GDM1 (cell line): ENCODE results near the gene RUNX1.
A peak's percentile ranks its signal among the peaks of the same experiment; 100 is the strongest.

Source experiments
- DNase-seq: peaks from one replicate; lab custom pipeline; 2025; lab: John Stamatoyannopoulos, UW

The RUNX1 gene

DNA sequence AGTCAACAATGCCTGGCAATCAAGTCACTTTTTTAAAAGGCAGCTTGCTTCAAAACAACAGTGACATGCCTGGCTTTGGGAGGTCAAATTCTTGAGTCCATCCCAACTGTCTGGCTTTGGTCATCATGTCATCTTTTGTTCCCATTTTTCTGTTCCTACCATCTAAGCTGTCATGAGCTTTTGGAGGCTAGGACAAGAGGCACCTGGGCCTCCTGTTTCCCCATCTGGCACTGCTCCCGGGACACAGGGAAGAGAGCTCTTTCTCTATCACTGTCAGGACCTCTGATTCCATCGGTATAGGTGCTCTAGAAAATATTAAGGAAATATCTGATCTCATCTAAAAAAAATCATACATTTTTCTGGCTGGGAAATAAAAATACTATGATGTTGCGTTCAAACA lies 224.0 kb downstream of the RUNX1 start:
- DNase-seq, result no peak

DNA sequence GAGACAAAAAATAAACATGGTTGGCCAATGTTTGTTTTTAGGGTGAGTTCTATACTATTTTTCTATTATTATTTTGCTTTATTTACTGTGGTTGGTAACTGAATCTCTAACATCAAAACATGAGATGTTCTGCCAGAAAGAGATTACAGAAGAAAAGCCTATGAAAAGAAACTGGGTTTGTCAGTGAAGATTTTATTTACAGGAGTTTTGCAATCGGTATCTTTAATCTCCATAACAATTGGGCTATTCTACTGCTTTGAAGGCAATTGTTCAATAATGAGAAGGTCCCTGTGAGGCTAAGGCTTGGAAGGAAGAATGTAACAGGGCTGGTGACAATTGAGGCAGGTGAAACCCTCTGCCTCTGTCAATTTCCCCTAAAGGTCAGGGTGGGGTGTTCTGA lies 224.8 kb downstream of the RUNX1 start:
- DNase-seq, result no peak

DNA sequence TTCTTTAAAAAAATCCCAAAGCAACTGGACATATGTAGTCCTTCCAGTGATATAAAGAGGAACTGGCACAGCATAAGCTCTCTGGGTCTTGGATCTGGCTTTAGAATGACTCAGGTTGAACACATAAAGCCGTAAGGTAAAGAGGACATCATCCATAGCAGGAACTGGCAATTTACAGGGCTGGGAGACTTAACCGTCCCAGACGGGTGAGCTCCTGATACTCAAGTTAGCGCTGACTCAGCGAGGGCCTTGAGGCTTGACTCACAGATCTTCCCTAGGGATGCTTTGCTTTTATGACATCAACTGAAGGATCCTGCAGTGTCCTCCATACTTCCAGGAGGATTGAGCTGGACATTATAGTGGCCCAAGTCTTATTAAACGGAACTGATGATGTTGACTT lies 226.2 kb downstream of the RUNX1 start:
- no peak for DNase-seq

DNA sequence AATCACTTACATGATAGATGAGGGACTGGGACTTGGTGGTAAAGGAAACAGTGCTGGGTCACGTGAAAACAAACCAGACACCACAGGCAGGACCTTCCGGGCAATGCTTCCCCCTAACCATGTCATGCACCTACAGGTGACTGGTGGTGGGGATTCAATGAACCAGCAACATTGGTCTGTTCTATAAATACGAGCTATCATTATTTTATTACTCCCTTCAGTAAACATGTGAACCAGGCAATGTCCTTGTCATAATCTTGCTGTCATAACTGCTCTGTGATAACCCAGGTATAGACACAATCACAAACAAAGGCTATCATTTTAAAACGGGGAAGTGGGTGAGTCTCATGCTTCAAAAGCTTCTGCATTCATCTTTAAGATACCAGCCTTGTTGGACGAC lies 226.9 kb downstream of the RUNX1 start:
- DNase-seq, result no peak

DNA sequence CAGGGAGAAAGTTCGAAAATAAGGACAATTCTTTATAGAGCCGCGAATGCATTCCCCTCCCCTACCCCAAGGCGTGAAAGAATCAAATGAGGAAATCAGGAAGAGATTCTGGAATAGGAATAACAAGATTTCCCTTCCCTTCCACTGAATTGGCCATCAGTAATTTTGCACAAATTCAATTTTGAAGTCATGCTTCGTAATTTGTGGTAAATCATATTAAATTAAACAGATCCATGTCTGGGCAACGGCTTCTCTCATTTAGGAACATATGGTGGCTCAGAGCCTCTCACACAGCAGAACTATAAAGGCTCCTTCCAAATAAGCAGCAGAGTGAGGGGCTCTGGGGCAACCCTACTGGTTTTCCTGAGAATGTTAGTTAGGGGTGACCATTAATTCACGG lies 227.4 kb downstream of the RUNX1 start:
- no peak for DNase-seq

DNA sequence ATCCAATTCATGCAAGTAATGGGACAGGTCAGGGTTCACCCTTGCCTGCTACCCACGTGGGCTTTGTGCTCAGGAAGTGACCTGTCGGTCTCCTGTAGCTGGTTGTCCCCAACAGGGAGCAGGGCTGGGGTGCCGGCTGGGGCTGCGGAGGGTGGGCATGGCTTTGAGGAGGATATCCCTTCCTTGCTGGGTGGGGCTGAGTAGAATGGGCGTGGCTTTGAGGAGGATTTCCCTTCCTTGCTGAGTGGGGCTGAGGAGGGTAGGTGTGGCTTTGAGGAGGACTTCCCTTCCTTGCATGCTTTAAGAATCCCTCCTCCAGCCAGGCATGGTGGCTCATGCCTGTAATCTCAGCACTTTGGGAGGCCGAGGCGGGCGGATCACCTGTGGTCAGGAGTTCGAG lies 229.1 kb downstream of the RUNX1 start:
- peak; percentile 16 for DNase-seq

DNA sequence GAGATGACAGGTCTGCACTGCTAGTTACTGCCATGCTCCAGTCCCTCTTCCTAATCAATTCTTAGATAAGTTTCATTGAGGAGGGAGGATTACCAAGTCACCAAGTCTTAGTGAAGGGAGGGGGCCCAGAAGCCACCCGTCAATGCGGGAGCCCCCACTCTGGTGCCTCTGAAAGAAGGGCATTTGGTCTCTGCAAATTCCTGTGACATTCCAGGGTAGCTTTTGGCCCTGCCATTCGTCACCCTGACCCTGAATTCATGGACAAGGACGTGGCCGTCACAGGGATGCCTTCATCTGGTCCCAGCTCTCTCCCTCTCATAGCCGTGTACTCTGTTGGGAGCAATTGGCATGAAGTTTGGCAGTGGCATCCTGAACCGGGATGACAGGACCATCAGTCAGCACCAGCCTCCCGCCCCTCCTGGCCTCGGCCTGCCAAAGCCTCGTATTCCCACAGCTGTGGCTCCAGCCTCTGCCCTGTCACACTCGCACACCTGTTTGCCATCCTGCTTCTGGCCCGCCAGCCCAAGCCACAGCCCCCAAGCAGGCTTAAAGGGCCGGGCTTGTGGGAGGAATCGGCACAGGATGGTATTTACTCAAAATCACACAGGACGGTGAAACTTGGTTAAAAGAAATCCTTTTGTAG lies 229.6 kb downstream of the RUNX1 start:
- no peak for DNase-seq

DNA sequence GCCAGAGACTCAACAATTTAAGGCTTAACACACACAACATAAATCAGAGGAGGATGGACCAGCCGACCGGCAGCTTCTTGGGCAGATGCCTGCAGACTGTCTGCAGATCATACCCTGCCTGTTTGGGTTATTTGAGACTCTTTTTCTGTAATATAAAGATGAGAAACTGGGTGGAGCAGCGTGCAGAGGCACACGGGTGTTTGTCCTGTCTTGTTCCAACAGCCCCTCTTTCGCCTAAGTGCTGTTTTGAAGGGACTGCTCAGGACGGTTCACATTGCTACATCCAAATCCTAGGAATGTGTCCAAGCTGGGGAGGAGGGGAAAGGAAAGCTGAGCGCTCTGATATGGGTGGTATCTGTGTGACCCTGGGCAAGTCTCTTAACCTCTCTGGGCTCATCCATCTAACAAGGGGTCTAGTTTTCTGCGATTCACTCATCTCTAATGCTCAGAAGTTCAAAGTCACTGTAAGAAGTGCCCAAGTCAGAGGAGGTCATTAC lies 230.4 kb downstream of the RUNX1 start:
- DNase-seq, result no peak

DNA sequence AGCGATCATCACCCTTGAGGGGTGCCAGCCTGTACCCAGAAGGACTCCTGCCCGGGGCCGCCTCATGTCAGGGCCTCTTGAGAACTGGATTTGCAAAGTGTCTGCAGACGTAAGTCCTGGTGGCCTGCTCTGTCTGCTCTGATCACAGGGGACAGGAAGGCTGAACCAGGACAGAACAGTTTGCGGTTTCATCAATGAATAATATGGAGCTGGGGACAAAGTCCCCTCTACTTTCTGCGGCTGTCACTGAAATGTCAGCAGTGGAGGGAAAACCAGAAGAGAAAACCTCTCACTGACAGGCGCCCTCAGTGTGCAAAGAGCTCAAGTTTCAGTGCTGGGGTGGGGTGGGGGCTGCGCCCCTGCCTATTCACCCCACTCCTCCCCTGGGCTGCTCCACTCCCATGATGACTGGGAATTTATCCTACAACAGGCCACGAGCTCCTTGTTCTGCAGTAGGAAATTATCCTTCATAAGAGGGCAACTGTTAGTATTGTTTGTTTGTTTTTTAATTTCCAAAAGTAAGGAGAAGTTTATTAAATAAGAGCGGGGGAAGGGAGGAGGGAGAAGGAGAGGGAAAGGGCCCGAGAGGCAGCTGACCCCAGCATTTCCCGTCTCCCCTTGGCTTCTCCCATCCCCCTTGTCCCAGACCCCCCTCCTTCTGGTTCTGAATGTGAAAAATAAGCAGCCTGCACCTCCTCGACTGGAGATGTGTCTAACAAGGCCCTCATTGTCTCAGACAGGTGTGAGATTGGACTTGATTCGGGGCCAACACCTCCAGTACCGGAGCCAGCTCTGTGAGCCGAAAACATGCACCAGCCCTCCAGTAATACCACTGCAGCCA lies 231.1 kb downstream of the RUNX1 start:
- DNase-seq, result no peak

DNA sequence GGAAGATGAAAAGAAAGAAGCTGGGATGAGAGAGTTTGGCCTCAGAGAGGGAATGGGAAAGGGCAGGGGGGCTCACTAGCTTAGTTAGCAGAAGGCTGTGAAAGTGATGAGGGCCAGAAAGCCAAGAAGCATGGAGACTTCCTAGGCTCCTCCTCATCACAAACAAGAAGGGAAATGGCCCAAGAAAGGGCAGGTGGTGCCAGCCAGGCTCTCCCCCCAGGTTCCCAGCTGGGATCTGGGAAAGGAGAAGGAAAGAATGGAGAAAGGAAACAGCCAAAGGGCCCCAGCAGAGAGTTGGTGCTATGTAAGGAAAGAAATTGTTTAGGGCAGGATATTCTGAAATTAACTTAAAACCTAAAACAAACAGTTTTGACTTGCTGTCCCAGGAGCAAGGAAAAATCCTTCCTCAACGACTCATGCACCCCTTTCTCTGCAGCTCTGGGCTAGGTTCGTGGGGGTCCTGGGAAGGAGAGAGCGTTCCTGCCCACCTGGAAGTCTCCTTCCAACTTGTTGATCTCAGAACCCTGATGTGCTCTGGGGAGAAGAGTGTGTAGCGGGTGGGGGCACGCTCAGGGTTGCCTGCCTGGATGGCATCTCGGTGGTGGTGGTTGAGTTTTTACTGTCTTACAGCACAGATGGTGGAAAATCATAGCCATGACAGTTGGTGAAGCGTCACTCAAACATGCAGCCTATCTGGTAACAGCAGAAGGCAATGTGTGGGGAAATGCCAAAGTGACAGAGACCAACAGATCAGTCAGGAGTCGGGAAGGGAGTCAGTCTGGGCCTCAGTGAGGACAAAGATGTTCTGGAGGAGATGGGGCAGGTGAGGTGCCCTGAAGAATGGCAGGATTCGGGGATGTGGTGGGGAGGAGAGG lies 233.0 kb downstream of the RUNX1 start:
- DNase-seq, result no peak

DNA sequence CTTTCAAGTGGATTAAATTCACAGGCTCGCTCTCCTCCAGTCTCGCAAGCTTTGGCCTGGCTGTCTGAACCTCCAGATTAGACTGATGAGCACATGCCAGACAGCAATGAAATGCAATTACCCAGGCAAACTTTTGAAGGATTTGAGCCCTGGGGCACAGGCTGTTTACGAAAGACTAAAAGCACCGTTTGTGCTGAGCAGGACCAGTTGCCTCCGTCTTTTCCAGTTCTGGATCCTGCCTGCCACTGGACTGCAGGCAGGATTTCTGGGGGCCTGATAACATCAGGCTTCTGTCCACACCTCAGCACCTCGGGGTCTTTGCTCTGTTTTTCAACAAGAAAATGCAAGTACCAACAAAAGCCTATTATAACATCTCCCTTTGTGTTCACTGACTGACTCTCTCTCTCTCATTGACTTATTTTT lies 234.6 kb downstream of the RUNX1 start:
- no peak for DNase-seq

DNA sequence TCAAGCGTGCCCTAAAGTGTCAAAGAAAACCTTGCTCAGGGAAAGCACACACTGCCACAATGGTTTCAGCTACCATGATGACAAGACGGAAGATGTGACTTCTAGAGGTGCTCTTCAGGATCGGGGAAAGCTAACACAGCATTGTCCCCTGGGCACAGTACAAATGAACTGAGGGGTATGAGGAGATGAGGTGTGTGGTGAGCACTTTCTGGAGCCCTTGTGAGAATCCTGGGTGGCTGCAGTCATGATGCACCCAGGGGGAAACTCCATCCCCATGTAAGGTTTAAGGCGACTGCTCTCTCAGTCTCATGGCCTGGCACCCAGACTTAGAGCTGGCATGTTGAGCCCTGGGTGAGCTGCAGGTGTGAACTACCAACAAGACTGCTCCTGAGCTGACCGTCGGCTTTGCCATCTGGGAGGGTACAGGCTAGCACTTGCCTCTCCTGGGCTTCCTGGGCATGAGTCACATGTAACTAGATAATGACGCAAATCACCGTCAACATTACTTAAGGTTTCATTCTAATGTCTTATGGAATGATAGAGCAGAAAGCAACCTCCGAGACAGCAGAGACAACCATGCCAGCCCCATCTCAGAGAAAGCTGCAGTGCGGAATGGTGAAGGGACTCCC lies 235.7 kb downstream of the RUNX1 start:
- DNase-seq, result no peak

DNA sequence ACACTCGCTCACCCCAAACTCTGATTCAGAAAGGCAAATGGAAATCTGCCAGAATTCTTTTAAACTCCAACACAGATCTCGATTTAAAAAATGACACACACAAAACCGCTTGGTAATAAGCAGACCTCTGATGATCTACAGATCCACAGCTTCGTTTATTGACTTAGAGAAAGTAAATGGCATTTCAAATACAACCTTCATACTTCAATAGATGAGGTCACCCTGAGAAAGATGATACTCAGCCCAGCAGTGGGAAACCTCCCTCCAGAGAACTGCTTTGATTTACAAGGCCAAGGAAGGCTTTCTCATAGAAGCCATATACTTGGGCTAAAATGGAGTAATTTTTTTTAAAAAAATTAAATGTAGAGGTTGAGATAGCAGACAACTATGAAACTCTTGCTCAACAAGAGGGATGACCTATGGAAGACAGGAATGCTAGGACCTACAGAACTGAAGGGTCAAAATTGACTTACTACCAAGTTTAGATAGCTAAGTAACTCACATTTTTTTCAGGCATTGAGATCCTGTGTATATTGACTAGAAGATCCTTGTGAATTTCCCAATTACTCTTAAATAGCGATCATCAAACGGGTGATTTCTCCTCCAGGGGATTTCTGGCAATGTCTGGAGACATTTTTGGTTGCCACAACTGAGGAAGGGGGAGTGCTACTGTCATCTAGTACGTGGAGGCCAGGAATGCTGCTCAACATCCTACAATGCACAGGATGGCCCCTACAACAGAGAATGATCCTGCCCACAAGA lies 236.4 kb downstream of the RUNX1 start:
- DNase-seq, result no peak

DNA sequence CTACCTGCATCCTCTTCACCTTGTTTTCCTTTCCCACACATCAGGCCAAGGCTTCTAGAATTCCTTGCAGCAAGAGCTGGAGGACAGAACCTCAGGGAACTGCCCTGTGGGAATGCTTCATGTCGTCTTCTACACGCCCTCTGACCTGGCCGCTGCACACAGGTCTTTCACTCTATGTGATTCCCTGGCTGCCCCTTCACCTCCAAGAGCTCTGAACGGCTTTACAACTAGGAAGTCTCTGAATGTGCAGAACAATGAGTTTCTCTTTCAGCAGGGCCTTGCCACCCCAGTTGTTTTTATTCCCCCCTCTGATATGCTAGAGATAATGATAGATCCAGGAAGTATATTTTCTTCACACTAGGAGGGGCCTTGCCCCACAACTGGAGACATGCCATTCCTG lies 237.7 kb downstream of the RUNX1 start:
- DNase-seq, result no peak

DNA sequence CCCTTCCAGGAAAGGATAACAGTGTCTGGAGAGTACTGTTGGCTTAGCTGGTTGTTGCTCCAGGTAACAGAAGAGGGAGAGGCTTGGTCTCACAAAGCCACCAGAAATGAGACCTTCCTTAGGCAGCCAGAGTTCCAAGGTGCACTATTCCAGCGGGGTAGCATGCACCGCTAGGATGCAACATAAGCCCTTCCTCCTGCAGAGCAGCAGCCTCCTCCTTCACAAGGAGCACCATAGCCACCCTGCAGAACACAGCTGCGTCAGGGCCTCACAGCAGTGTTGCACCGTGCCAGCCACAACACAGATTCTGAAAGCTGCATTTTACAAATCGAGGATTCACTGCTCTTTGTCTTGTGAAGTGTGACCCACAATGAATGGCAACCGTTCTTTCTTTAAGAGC lies 238.3 kb downstream of the RUNX1 start:
- no peak for DNase-seq

DNA sequence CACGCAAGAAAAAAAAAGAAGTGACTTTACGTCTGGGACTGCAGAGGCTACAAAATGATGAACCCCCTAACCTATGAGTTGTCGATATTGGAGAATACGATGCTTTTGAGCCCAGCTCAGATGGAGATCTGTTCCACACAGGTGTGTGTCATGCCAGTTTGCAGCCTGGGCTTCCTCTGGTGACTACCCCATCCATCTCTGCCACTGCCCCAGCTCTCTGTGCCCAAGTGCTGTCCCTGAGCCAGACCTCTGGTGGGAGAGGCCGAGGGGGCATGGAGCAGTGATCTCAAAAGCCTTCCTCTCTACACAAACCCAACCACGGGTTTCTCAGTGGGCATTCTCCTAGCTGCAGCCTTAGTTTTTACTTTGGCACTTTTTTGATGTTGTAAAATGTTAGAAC lies 239.3 kb downstream of the RUNX1 start:
- no peak for DNase-seq

DNA sequence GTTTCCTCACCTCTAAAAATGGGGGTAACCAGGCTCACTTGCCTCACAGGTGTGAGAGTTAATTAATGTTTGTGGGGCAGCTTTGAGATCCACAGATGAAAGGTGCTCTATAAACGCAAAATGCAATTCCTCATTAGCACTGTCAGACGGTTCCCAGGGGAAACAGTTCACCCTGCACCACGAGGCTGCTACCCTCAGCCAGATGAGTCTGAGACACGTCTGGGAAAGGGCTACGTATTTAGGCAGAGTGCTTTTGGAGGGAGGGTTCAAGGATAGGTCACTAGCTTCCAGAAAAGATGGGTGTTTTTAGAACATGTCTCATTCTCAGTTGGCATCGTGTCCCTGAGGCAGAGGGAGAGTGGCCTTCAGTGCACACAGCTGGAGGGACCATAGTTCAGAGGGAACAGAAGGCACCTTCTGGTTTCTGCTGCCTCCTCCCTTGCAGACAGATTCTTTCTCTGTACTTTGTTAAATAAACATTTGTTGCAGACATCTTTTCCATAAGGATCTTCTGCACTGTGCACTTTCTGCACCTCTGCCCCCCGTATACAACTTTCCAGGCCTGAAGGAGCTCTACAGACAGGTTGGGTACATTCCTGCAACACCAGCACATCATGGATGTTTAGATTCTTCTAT lies 240.4 kb downstream of the RUNX1 start:
- peak; percentile 15 for DNase-seq

DNA sequence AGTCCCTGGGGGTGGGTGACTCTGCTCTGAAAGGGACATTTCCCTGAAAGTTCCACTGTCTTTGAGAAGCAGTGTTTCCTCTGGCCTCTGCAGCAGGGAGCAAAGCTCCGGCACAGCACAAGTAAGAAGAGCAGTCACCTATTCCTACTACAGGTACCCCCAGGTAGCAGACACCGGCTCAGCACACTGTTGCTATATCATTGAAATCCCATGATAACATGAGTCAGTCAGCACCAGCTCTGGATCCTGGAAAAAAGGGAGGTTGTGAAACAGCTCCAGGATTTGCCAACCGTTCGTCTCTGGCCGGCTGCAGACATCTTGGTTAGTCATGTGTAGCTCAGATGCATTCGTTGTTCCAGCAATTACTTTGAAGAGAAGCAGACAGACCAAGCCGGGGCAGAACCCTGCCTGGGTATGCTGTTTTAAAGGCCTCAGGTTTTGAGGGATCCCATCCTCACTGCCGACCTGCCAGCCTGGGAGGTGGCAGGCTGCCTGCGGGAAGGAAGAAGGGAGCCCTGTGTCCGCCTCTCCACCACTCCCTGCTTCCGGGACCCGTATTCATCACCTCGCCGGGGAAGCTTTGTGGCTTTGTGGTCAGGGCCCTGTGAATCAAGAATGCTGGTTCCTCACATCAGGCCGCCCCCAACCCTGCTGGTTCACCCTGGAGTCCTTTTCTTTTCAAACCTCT lies 241.1 kb downstream of the RUNX1 start:
- DNase-seq, result peak; percentile 69

DNA sequence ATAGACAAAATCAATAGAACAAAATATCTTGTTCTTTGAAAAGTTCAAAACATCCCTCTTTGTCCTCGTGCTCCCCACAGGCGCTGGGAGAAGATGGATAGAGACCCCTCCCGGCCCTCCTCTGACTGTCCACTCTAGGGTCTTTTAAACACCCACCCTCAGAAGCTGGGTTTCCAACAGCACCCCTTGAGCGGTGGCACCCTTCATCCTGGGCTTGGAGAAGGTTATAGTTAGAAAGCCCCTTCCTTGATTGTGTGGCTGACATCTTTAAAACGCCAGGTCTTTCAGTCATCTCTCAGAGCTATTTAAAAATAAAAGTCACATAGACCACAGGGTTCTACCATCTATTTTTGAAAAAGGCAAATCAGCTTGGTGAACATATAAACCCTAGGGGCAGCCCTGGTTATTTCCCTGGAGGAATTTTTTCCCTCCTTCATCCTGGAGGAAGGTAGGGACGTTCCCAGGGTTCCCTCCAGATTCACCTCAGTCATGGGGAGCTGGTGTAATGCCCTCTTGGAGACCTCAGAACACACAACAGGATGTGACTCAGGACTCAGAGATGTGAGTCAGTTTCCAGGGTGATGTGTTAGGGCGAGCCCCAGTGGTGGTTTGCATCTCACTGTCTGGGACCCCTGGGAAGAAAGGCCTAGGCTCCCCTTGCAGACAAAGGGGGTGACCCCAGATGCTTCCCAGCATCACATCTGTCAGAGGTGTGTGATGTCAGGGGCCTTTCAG lies 241.8 kb downstream of the RUNX1 start:
- no peak for DNase-seq

DNA sequence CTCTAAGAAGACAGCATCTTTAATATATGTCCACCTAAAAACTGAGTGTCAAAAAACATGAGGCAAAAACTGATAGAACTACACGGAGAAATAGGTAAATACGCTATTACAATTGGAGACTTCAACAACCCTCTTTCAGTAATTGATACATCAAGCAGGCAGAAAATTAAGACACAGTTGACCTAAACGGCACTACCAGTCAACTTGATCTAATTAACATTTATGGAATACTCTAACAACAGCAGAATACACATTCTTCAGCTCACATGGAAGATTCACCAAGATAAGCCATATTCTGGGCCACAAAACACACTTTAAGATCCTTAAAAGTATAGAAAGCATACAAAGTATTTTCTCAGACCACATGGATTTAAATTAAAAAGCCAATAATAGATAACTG lies 242.7 kb downstream of the RUNX1 start:
- no peak for DNase-seq
